Right lobe of liver (tissue), 4 donors: Measurements from ENCODE around the gene TRAF3IP1.

Experiments used
- CTCF ChIP-seq, 4 donors: fragments of 200-600 bp in 3 of 4; fragments of 450-650 bp in 1 of 4; IDR thresholded peaks; one replicate each; pipeline versions ENCODE4 v1.5.1 to v1.8.0; 2016 to 2022; ENCODE audit warnings: antibody characterized with exemption in 4 of 4, mild to moderate bottlenecking in 2 of 4
- POLR2A ChIP-seq: fragments of 450-650 bp; IDR thresholded peaks from one replicate; pipeline ENCODE4 v1.6.1; 2017; ENCODE audit warnings: antibody characterized with exemption, mild to moderate bottlenecking
- donor health status: DM: no; HTN: no; CAD: no.
- donor health status: DM: no; HTN: no; CAD: no.
- donor health status: DM: no; HTN: yes; CAD: no.

- TF ChIP-seq POLR2A: no peak
- TF ChIP-seq CTCF (IDR thresholded peaks at IDR 0.05): peak in 1 of 4 donors; percentile 5
These were observed 32.3 kb upstream of the TRAF3IP1 start, which contains the start of gene PER2 for GRCh38 chr2:238287737-238288649.
